Pancreas (tissue), 10 donors: Measurements from ENCODE around the gene RRBP1. TPM values are rescaled to one million over a fixed set of nuclear protein-coding genes. Genes with fewer than 3 reads are reported as not detected.
A peak's percentile ranks its signal among the peaks of the same experiment; 100 is the strongest.

Source experiments
- ATAC-seq, 4 donors: fragments of 200-7000 bp; cut with Tn5 transposase; one replicate each; pipeline versions ENCODE4 v1.8.0 to v1.9.1; 2020; ENCODE audit warnings: mild to moderate bottlenecking in 4 of 4, moderate library complexity in 4 of 4
- DNase-seq, 6 donors: peaks; one replicate each; pipeline ENCODE4 v3.0.0-alpha.2; 2020
- FAIRE-seq: peaks from 2 replicates; lab custom pipeline; 2012; peaks lifted over from hg19 to GRCh38; lab: Jason Lieb, UNC
- H3K27ac ChIP-seq, 4 donors: fragments of 200-600 bp; sonication (generic); 1 replicate in 3 of 4; 2 replicates in 1 of 4; pipeline versions ENCODE4 v1.5.0 to v1.8.0; 2020
- H3K27me3 ChIP-seq, 4 donors: fragments of 200-600 bp; one replicate each; pipeline ENCODE4 v1.8.0; 2021
- H3K36me3 ChIP-seq, 3 donors: fragments of 200-600 bp; sonication (generic) in 1 of 3; one replicate each; pipeline versions ENCODE4 v1.5.0 to v1.8.0; 2020 to 2021
- H3K4me1 ChIP-seq, 3 donors: fragments of 200-600 bp; one replicate each; pipeline ENCODE4 v1.8.0; 2021
- H3K4me3 ChIP-seq, 4 donors: fragments of 200-600 bp; sonication (generic) in 2 of 4; one replicate each; pipeline versions ENCODE4 v1.5.0 to v1.8.0; 2020 to 2021
- H3K9me3 ChIP-seq, 4 donors: fragments of 200-600 bp; one replicate each; pipeline ENCODE4 v1.8.0; 2021
- WGBS, 2 donors: extraction: QIAGEN DNeasy Blood & Tissue Kit; methylation state at CpG; one replicate each; pipeline ENCODE4 v1.1.7; 2013; 5-methylcytosine and 5-hydroxymethylcytosine counted together
- intact Hi-C, 3 donors: fragments of 100-400 bp; cut with DNase I; formaldehyde crosslinking; loops; one replicate each; pipeline versions ENCODE4 v1.11.1 to v1.14.2; 2022
- polyA plus RNA-seq, 2 donors: library from polyadenylated mRNA; stranded (reverse); fragments of 200-250 nt; gene quantifications; one replicate each; pipeline ENCODE4 v1.2.3, GENCODE V29; 2013
- total RNA-seq, 6 donors: library from RNA; stranded (reverse); fragmentation: NEBNext Ultra II Directional in 4 of 6; extraction: Animal tissue kit (Norgen Biotek cat#: 25700) in 4 of 6; gene quantifications; one replicate each; pipeline versions ENCODE4 v1.2.1 to v1.2.4, GENCODE V29; 2021 to 2023
- TF ChIP-seq, protein P1 (sequence below), 4 donors: fragments of 200-600 bp; sonication (generic) in 3 of 4; IDR thresholded peaks; one replicate each; pipeline versions ENCODE4 v1.5.0 to v1.8.0; 2021; ENCODE audit warnings: antibody characterized with exemption in 4 of 4
- donor health status: healthy with polysubstance abuse.
- donor health status: DM: no; HTN: no; CAD: no; lungs with moderate emphysema.
- donor health status: DM: no; HTN: no; CAD: no.
- donor health status: control.
- donor health status: control.
- donor health status: Bipolar disorder and iron deficiency.
- donor health status: DM: yes; HTN: yes; CAD: no.
- donor health status: DM: no; HTN: no; CAD: no.
- donor health status: DM: no; HTN: no; CAD: no.
- donor health status: DM: yes; HTN: yes; CAD: no.

RRBP1 gene
- total and polyA plus RNA-seq, 8 donors: 170 to 442 (median 348) TPM

DNA sequence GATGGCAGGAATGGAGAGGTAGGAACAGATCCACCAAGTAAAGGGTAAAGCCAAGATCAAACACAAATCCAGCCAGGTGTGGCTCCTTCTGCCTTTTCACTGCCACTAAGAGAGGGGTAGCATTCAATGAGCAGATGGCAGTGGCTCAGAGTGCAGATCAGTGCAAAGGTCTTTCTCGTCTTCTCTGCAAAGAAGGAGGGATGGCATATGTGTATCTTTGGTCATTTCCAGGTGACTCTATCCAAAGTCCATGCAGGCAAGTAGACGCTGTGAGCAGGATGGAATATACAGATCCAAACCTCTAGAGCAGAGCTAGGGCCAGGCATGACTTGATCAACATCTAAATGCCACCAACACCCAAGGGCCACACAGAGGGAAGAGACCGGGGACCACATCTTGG is 24.6 kb upstream of the RRBP1 start:
- 64 to 89% methylated on average over 3 of the region's 3 CpGs for WGBS, 2 donors
- TF ChIP-seq, protein P1, sequence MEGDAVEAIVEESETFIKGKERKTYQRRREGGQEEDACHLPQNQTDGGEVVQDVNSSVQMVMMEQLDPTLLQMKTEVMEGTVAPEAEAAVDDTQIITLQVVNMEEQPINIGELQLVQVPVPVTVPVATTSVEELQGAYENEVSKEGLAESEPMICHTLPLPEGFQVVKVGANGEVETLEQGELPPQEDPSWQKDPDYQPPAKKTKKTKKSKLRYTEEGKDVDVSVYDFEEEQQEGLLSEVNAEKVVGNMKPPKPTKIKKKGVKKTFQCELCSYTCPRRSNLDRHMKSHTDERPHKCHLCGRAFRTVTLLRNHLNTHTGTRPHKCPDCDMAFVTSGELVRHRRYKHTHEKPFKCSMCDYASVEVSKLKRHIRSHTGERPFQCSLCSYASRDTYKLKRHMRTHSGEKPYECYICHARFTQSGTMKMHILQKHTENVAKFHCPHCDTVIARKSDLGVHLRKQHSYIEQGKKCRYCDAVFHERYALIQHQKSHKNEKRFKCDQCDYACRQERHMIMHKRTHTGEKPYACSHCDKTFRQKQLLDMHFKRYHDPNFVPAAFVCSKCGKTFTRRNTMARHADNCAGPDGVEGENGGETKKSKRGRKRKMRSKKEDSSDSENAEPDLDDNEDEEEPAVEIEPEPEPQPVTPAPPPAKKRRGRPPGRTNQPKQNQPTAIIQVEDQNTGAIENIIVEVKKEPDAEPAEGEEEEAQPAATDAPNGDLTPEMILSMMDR (IDR thresholded peaks at IDR 0.05): no peak
- no peaks in the 10 kb centered on the region for H3K9me3 ChIP-seq
- ATAC-seq (no peak), FAIRE-seq (no peak), DNase-seq (no peak)
- intact Hi-C loops: loop anchor here in 1 of 3 donors (10.0 kb wide), 1 partner anchor 98 kb away; no protein-coding TSS in a partner anchor
- H3K4me3 ChIP-seq: no peak overlapping the region
- no peak overlapping the region for H3K27ac ChIP-seq
- H3K36me3 ChIP-seq: no peaks in the 10 kb centered on the region
- no peaks in the 10 kb centered on the region for H3K27me3 ChIP-seq
- H3K4me1 ChIP-seq: peaks cover 21 to 38% (median 37%) of the 10 kb centered on the region in 3 donors

DNA sequence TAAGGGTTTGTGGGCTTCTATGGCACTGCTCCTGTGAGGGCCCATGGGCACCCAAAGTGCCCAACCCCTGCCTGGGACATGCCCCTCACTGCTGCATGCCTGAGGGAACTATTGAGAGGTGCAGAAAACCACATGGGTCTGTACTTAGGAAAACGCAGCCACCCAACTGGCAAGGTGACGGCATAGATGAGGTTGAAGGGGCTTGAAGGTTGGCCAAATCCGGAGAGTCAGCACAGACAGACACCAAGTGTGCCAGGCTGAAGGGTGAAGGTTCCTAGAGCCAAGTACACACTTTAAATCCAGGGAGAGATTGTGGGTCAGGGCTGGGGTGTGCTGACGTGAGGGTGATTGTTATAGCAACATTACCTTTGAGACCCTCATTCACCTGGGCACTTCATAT is 23.9 kb upstream of the RRBP1 start:
- DNase-seq: no peak
- H3K4me3 ChIP-seq: no peak overlapping the region
- no peaks in the 10 kb centered on the region for H3K36me3 ChIP-seq
- intact Hi-C loops: loop anchor here in 1 of 3 donors (10.0 kb wide), 1 partner anchor 99 kb away; no protein-coding TSS in a partner anchor
- TF ChIP-seq, protein P1 (IDR thresholded peaks at IDR 0.05): no peak
- H3K4me1 ChIP-seq: peaks cover 14 to 32% (median 31%) of the 10 kb centered on the region in 3 donors
- H3K9me3 ChIP-seq: no peaks in the 10 kb centered on the region
- WGBS, 2 donors: 66 to 87% methylated on average over 4 of the region's 4 CpGs
- ATAC-seq: no peak
- H3K27ac ChIP-seq: no peak overlapping the region
- no peak for FAIRE-seq
- no peaks in the 10 kb centered on the region for H3K27me3 ChIP-seq

DNA sequence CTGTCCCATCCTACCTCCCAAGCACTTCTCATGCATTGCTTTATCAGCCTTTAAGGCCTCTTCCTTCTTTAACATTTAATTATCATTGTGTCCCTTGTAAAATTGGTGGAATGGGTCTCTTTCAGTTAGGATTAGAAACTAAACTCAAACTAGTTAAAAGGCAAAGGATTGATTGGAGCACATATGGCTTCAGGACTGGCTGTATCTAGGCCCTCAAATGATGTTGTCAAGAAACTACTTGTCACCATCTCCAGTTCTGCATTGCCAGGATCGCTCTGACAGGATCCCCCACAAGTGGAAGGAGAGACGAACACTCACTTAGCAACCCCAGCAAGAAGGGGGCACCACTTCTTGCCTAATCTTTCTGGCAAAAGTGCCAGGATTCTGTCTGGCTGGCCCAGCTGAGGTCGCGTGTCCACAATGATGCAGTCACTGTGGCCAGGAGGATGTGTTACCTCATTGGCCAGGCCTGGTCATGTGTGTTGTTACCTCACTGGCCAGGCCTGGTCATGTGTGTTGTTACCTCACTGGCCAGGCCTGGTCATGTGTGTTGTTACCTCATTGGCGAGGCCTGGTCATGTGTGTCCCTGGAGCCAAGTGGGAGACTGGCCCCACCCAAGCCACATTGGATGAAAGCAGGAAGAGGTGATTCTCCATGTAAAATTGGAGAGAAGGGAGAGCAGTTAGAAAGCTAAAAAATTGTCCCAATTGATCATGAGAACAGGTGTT is 22.7 kb upstream of the RRBP1 start:
- TF ChIP-seq, protein P1 (IDR thresholded peaks at IDR 0.05): no peak
- no peaks in the 10 kb centered on the region for H3K36me3 ChIP-seq
- ATAC-seq (no peak), FAIRE-seq (no peak), DNase-seq (no peak)
- intact Hi-C loops: loop anchor here in 1 of 3 donors (10.0 kb wide), 1 partner anchor 100 kb away; no protein-coding TSS in a partner anchor
- H3K4me1 ChIP-seq: peaks cover 5 to 24% (median 22%) of the 10 kb centered on the region in 3 donors
- no peak overlapping the region for H3K4me3 ChIP-seq
- H3K9me3 ChIP-seq: no peaks in the 10 kb centered on the region
- WGBS, 2 donors: 97 to 99% methylated on average over 5 of the region's 5 CpGs
- no peaks in the 10 kb centered on the region for H3K27me3 ChIP-seq
- H3K27ac ChIP-seq: no peak overlapping the region

DNA sequence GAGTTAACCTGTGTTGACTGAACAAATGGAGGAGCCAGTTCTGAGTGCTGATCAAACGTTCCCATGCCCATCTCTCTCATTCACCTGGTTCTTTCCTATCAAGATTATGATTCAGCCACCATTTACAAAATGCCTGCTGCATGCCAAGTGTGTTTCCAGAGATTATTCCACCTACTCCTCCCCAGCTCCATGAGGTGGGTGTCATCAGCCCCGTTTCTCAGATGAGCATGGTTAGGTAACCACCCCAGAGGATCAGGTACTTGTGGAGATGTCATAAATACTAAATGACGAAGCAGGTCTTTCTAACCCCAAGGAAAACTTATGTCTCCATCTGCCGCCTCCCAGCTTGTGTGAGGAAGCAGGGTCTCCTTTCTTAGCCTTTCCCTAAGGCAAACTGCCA is 19.8 kb upstream of the RRBP1 start:
- ATAC-seq: no peak
- intact Hi-C loops: loop anchor here in 1 of 3 donors (10.0 kb wide), 1 partner anchor 103 kb away; no protein-coding TSS in a partner anchor
- no peak for DNase-seq
- Histone ChIP-seq H3K4me1 (peaks cover 28 to 33% (median 32%) of the 10 kb centered on the region in 3 donors), H3K27me3 (no peaks in the 10 kb centered on the region), H3K36me3 (no peaks in the 10 kb centered on the region), H3K27ac (peak overlapping the region in 1 of 4 donors; percentile 77), H3K9me3 (no peaks in the 10 kb centered on the region), H3K4me3 (no peak overlapping the region)
- 75 to 77% methylated on average over 4 of the region's 4 CpGs for WGBS, 2 donors
- TF ChIP-seq, protein P1 (IDR thresholded peaks at IDR 0.05): no peak
- FAIRE-seq: no peak
